WTC11 (cell line): ENCODE results near the gene RFTN1.

Experiments used
- TF ChIP-seq, protein P1 (sequence below): fragments of 200-600 bp; IDR thresholded peaks from 2 replicates; pipeline ENCODE4 v1.8.0; 2022; ENCODE audit warnings: antibody characterized with exemption
- TF ChIP-seq, protein P2 (sequence below): fragments of 250-450 bp; sonication (Bioruptor Pico); IDR thresholded peaks from 2 replicates; pipeline ENCODE4 v1.8.0; 2021; ENCODE audit warnings: mild to moderate bottlenecking

DNA sequence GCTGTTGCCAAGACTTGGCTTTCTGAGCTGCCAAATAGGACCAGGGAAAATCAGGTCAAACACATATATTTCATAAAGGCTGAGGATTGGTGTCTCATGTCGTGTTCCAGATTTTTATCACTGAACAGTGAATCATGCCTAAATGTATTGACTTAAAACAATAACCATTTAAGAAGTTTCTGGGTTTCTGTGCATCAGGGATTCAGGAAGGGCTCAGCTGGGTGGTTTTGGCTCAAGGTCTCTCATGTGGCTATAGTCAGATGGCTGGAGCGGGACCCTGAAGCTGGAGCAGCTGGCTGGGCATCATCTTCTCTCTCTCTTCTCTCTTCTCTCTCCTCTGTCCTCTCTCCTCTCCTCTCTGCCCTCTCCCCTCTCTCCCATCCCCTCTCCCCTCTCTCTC, 10.7 kb upstream of the RFTN1 start:
- TF ChIP-seq, protein P1, sequence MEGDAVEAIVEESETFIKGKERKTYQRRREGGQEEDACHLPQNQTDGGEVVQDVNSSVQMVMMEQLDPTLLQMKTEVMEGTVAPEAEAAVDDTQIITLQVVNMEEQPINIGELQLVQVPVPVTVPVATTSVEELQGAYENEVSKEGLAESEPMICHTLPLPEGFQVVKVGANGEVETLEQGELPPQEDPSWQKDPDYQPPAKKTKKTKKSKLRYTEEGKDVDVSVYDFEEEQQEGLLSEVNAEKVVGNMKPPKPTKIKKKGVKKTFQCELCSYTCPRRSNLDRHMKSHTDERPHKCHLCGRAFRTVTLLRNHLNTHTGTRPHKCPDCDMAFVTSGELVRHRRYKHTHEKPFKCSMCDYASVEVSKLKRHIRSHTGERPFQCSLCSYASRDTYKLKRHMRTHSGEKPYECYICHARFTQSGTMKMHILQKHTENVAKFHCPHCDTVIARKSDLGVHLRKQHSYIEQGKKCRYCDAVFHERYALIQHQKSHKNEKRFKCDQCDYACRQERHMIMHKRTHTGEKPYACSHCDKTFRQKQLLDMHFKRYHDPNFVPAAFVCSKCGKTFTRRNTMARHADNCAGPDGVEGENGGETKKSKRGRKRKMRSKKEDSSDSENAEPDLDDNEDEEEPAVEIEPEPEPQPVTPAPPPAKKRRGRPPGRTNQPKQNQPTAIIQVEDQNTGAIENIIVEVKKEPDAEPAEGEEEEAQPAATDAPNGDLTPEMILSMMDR: no peak
- TF ChIP-seq, protein P2, sequence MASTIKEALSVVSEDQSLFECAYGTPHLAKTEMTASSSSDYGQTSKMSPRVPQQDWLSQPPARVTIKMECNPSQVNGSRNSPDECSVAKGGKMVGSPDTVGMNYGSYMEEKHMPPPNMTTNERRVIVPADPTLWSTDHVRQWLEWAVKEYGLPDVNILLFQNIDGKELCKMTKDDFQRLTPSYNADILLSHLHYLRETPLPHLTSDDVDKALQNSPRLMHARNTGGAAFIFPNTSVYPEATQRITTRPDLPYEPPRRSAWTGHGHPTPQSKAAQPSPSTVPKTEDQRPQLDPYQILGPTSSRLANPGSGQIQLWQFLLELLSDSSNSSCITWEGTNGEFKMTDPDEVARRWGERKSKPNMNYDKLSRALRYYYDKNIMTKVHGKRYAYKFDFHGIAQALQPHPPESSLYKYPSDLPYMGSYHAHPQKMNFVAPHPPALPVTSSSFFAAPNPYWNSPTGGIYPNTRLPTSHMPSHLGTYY (CRISPR knock-in tag): no peak
